COR-L47 (cell line): Measurements from ENCODE around the gene HOXB13.
"Not testable (repeated sequence)": the region's sequence is repeated elsewhere in the genome, so short reads cannot be mapped to it uniquely, and the experiment has no call there.

ENCODE experiments used
- DNase-seq: peaks from one replicate; lab custom pipeline; 2025; lab: John Stamatoyannopoulos, UW

The HOXB13 gene

DNA sequence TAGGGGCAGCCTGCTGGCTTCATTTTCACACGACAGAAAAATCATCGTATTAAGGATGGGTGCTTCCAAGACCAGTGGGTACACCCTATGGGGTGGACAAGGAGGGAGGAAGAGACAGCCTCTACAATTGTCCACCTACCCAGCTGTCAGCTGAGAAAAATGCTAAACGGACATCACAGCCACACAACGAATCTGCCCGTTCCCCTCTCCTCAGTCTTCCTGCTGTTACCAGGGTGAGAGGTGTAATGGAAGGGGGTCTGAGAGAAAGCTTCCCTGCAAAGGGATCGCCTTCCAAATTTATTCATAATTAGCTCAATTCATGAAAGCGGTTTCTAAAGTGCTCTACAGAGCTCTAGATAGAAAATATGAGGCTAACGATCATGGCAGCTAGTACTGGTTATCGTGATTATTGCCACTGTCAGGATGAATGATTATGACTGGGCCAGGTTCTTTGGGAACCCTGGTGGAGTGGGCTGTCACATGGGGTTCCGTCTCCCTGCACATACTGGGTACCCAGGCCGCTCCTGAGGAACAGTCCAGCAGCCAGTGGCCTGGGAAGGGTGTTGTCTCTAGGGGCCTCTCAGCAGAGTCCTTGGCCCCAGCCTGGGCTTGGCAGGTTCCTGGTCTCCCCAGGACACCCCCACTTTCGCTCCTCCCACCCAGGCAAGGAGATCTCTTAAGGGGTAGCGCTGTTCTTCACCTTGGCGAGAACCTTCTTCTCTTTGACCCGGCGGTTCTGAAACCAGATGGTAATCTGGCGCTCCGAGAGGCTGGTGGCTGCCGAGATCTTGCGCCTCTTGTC is 2.2 kb downstream of the HOXB13 start:
- no peak for DNase-seq

DNA sequence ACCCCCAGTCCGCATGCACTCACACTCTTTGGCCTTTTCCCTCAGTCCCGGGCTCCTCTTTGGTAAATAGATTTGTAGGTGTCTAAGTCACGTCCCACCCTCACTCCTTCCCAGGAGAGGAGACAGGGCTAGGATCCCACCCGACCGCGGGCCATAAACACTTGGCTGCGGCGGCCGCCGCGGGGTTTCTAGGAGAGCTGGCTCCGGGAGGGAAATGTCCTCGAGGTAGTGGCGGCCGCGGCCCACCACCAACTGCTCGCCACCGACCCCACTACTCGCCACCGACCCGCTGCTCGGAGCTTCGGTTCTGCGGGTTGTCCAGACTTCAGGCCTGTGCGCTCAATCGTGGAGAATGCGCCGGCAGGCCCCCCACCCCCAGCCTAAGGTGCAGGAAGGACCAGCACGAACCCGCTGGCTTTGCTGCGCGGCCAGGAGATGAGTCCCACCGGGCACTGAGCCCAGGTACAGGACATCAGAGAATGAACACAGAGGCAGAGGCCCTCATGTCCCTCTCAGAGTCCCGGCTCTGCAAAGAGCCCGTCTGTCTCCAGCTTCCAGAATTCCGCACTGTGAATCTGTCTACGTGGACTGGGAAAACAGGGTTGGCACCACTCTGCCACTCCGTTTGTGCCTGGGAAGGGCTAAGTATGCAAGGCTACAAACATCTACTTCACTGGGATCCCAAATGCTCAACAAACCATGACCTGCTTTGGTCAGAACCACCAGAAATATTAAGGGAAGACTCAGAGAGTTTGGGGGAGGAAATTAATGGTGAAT is 3.1 kb downstream of the HOXB13 start:
- DNase-seq = no peak

DNA sequence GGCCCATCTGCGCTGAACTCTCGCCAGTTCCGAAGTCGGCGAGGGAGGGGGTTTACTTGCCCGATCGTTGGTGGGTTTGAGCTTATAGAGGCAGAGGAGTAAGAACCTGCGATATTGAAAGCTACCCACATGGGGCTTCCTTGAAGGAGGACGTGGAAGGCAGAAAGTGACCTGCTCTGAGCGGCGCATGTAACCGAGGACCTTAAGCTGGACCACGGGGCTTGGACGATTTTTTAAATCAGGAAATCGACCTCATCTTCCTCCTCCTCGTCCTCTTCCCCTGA is 3.6 kb downstream of the HOXB13 start:
- no peak for DNase-seq

DNA sequence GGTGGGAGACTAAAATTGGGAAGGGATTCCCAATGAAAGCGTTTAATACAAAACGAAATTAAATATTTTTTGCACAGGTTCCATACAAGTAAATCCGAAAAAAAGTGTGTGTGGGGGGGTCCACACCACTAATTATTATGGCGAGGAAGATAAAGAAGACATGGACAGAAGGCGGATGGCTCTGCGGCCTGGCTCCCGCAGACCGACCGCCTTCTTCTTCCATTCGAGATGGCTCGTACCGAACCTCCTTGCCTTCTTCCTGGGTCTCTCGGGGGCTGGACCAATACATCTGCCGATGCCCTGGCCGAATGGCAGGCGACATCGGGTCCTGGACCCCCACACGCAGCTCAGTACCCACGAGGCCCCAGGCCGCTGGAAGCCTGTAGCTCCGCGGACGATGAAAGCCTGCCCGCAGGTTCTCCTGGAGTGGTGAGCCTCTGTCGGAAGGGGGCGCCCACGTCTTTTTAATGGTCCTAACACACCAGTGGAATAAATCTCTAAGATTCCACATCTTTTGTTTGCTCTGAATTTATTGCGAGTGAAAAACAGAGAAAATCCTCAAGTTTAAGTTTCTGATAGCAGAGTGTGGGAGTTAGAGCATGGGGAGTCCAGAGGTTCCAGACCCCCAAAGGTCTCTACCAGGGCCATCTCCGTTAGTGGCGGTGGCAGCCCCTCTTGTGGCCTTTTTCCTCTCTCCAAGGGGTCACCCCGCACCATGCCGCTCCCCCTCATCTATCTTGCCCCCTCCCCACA is 4.1 kb downstream of the HOXB13 start:
- DNase-seq = peak; percentile 72

DNA sequence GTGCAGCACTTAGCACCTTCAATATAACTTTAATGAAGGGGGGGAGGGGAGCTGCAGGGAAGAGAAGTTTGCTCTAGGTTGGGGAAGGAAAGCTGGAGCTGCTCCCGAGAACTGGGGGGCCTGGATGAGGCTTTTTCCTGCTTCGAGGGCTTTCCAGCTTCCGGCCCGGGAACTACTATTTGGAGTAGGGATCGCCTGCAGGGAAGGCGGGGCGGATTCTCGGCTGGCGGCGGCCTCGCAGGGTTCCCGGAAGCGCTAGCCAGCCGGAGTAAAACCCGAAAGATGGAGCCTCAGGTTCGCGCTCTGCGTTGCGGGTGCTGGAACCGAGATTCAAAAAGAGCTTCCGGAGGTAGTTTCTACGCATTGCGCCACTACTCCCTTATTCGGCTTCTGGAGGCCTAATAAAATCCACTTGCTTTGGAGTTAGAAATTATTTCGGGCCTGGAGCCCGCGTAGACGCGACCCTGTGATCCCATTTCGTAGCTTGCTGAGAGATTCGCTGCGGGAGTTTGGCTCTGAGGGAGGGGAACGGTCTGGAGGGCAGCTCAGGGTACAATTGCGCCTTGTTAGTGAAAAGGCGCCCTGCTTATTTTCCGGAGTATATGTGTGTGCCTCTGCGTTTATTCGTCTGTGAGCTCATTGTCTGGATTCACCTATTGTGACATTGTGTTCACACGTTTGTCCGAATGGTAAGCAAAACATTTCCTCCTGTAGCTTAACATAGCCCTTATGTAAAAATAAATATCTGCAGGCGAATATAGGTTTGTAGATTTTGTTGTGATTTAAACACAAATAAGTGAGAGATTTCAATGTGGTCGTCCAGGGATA is 4.9 kb downstream of the HOXB13 start:
- DNase-seq = no peak

DNA sequence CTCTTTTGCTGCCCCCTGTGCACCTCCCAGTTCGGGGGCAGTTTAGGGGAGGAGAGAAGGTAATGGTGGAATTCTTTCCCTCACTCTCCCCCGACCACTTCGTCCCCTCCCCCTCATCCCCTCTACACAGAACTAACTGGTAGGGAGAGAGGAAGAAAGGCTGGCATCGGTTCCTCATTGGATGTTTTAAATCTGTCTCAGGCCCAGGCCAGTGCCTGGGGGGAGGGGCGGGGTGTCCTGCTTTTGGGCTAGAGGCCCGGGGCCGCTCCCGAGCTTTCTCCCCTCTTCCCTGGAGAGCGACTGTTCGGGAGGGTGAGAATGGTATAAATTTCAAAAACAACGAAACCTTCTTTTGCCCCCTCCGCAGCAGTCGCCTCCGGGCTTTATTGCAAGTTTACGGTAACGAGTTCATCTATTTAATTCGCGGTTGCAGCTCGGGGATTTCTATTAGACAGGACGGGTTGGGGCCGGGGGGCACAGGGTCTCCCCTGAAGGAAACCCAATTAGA is 5.6 kb downstream of the HOXB13 start, which contains the start of gene PRAC2:
PRAC2 (plus strand) TSS at position 271 of the 508 bp plus-strand sequence. CDS start 1,226 bp downstream, outside the sequence.
- DNase-seq = no peak

DNA sequence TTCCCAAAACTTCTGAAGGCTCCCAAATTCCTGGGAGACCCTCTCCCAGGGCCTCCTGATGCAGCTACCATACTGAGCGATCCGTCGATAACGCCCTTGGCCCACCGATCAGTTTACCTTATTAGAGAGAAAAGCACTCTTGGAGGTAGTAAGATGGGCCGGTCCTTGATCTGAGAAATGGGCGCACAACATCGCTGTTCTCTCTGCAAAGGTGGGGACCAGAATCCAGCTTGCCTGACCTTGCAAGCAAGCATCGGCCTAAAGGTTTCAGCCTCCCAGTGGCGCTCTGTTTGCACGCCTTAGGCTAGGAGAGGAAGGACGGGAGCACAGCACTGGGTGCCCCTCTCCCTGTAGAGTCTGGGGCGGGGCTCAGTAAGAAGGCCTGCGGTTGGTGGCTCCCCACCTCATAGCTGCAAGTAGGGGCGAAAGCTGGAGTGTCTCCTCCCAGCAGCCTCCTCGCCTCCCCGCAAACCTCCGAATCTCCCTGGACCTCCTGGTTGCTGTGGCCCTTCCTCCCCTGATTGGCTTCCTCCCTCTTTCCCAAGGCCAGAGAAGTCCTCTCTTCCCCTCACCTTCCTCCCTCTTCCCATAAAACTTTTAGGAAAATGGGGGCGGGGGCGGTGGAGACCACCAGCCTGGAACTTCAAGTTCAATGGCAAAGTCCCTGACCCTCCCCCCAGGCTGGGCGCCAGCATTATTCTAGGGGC is 6.2 kb downstream of the HOXB13 start, which contains the start of gene PRAC1:
PRAC1 (minus strand) TSS at position 318 of the 707 bp plus-strand sequence; CDS start at position 192, 126 bp downstream.
- no peak for DNase-seq

DNA sequence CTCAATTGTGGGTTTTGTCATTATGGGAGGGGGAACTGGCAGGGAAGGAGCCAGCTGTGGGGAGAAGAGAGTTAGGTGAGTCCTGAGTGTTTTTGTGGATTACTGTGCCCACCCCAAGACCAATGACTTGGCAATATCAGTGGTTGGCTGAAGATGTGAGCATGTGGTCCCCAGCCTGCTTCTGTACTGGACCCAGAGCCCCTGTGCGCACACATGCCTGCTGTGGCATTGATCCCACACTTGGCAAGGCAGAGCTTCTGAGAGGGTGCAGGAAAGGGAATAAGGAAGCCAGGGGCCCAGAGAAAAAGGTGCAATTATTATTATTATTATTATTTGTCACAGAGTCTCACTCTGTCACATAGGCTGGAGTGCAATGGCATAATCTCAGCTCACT is 7.5 kb downstream of the HOXB13 start:
- no peak for DNase-seq

DNA sequence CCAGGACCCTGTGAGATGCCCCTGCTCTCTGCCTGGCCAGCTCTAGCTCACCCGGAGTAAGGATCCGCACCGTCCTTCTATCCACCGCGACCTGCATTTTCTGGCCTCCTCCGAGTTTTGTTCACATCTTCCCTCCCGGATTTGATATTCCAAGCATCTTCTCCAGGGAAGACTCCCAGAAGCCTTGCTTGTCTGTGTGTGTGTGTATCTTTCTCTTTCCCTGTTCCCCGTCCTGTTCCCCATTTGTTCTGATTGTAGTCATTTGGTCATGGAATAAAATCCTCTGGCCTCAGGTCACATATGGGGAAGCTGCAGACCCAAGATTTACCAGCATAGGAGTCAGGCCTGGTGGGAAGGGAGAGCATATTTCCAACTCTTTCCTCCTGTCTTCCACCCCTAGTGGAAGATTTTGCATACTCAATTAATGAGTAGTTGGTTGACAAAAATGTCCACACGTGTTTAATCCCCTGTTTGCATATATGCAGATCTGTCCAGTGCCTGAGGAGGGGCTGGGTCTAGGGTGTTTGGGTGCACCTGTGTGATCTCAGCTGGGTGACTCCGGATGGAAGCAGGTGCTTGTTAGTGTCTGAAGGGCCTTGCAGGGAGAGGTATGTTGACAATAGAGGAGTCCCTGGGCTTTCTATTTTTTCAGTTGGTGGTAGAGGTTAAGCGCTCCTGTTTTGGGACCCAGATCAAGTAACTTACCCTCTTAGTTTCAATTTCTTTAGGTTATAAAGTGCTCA is 8.1 kb downstream of the HOXB13 start:
- no peak for DNase-seq

DNA sequence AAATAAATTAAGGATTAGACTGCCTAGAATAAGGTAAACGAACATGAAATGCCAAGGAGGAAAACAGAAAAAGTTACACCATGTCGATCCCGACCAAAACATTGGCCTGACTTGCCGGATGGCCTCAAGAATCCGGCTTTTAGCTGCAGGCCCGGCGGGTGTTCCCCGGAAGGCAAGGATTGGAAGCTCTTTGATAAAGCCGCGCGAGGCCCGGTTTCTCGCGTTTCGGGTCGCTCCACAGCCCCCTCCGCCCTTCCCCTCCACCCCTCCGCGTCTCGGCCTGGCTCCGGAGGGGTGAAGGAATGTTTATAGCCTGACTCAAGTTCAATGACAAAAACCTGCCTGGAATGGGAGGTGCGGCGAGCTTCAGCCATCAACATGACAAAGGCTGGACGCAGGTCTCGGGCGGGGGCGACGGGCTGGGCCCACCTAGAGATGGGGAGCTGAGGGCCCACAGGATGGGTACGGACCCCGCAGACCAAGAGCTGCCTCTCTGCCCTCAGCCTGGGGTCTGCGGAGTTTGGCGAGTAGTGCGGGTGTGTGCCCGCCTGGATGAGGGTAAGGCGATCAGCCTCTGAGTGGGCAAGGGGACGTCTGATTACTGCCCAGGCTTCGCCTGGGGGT is 8.8 kb downstream of the HOXB13 start:
- no peak for DNase-seq

DNA sequence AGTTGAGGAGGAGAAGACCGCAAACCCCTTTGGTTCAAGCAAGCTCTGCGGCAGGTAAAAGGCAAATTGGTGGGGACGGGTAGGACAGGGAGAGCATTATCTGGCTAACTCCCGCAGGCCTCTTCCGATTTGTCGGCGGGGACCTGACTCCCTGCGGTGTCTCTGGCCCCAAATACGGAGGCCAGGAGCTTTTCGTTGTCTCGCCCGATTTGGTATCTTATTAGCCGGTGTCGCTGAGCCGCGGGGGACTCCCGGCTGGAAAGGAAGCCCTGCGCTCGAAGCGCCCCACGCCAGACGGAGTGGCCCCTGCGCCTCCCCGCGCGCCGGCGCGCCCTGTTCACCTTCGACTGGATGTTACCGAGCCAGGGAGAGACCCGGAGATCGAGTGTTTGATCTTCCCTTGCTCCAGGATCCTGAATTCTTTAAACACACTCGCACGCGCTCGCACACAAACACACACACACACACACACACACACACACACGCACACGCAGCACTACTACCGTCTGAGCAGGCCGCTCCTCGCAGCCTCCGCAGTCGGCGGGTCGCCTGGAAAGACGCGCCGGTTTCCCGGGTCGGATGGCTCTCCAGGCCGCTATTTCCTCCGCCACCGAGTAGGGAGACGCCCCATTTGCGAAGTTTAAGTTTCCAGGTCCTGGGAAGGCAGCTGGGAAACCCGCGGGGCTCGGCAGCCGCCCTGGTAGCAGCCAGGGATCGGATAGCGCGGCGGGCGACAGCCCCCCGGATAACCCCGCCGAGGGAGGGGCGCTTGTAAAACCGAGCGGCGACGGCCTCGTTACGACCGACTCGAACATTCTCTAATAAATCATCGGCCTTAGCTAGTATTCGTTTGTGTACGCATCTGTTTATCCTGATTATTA is 9.5 kb downstream of the HOXB13 start:
- DNase-seq = no peak

DNA sequence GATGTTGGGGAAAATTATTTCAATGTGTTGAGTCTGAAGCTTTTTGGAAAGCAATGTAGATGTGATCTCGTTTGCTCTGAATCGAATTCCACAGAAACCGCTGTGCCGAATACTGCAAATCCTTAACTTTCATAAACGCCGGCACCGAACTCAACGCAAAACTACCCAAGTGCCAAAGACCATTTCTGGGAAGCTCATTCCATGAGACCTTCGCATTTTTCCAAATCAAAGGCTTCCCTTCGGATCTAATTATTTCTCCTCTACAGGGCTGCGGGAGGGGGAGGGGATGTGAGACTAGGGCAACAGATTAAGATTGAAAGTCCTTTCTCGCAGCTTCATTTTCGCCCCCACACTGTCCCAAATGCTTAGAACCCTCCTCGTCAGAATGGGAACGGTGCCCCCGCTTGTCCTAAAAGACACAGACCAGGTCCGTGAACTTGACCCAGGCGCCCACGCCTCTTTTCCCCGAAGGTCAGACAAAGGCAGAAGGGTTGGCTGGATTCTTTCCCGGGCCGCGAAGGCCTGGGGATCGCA is 10.3 kb downstream of the HOXB13 start:
- no peak for DNase-seq

DNA sequence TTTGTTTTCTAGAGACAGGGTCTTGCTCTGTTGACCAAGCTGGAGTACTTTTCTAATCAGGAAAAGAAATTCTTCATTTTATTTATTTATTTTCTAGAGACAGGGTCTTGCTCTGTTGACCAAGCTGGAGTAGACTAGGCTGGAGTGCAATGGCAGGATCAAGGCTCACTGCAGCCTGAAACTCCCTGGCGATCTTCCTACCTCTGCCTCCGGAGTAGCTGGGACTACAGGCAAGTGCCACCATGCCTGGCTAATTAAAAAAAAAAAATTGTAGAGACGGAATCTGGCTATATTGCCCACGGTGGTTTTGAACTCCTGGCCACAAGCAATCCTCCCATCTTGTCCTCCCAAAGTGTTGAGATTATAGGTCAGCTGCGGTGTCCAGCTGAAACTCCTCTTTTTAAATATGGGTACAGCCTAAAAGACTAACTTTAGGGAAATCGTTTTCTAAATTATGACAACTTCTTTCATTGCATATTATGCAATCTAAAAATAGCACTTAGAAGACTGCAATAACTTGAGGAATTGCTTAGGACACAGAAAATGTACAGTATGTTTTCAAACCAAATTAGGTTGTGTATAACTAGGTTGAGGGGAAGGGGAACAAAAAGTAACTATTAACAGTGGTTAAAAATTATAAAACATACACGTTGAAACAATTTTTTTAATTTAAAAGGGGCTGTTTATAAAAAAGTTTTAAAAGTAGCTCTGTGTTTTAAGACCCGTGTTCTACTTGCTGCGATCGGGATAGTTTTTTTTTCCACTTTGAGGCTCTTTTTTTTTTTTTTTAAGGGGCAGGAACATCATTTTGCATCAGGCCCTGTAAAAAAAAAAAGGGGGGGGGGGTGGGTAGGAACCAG is 11.0 kb downstream of the HOXB13 start:
- DNase-seq = no peak

DNA sequence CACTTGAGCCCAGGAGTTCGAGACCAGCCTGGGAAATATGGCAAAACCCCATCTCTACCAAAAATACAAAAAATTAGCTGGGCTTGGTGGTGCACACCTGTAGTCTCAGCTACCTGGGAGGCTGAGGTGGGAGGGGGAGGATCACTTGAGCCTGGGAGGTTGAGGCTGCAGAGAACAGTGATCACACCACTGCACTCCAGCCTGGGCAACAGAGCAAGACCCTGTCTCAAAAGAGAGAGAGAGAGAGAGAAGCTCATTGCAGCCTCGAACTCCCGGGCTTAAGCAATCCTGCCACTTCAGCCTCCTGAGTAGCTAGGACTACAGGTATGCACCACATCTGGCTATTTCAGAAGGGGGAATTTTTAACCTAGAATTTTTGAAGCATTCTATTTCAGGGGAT is 12.0 kb downstream of the HOXB13 start:
- not testable (repeated sequence) for DNase-seq

DNA sequence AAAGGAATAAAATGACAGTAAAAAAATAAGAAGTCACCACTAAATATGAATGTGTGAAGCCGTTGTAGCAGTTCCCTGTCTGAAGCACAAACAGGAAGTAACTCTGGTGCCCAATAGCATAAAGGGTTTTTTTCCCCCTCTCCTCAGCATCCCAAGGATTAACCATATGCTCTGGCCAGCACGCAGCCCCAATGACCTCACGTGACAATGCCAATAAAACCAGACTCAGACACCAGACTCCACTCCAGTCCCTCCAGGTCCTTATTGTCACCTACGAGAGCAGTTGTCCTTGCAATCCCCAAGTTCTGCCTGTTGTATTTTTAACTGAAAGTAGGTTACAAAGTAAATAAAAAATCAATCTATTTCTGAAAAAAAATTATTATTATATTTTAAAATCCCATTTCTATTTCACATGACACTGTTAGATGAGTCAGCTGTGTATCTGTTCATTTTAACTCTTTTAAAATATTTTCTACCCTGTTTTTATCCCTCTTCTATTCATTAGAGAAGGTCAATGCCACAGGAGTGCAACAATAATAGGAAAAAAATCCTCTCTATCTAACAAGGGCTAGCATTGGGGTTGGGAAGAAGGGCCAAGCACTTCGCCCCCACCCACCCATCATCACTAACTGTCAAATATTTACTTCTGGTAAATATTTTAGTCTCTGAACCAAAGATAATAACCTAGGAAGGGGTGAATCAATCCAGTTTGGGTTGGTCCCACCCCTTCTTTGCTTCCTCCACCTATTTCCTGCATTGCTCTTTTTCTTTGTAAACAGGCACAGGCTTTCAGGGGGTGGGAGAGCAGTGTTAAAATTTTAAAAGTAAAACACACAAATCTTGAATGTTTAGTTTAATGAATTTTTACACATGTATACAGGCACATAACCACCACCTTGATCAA is 12.8 kb downstream of the HOXB13 start:
- no peak for DNase-seq

DNA sequence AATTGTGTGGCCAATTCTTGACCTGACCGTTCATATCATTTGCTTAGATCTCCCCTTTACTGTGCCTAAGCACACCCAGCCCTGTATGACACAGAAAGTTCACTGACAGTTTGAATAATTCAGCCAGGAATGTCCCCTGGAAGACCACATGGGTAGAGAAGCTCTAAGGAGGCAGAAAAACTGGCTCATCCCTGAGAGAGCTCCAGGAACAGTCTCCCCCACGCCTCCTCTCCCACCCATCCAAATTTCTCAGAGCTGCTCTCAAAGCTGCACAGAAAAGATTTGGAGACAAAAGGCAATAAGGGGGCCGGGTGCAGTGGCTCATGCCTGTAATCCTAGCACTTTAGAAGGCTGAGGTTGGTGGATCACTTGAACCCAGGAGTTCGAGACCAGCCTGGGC is 17.4 kb downstream of the HOXB13 start:
- DNase-seq = no peak
